T-helper 2 cell treated with Interferon-gamma antibody and Interleukin-4, amounts not matched to agents 5 μg/mL and 100 μg/mL, for 36 hours (primary cell): Measurements from ENCODE around the gene KCNJ6.
"Not testable (repeated sequence)": the region's sequence is repeated elsewhere in the genome, so short reads cannot be mapped to it uniquely, and the experiment has no call there.

Experiments
- DNase-seq: peaks from one replicate; pipeline ENCODE4 v3.0.0; 2021; ENCODE audit warnings: low spot score
- H3K27ac Mint-ChIP-seq: one replicate; pipeline ENCODE4 v1.8.0; 2021; ENCODE audit warnings: mild to moderate bottlenecking, mixed read lengths
- H3K27me3 Mint-ChIP-seq: one replicate; pipeline ENCODE4 v1.8.0; 2021; ENCODE audit warnings: low read depth, mixed read lengths
- H3K36me3 Mint-ChIP-seq: one replicate; pipeline ENCODE4 v1.8.0; 2021; ENCODE audit warnings: low read depth, mixed read lengths
- H3K4me1 Mint-ChIP-seq: one replicate; pipeline ENCODE4 v1.8.0; 2021; ENCODE audit warnings: low read depth, mixed read lengths
- H3K4me3 Mint-ChIP-seq: one replicate; pipeline ENCODE4 v1.8.0; 2022; ENCODE audit warnings: mild to moderate bottlenecking, moderate library complexity, mixed read lengths
- H3K9me3 Mint-ChIP-seq: one replicate; pipeline ENCODE4 v1.8.0; 2021; ENCODE audit warnings: mixed read lengths

The KCNJ6 gene

GRCh38 chr21:37783016-37783415 is 133.2 kb downstream of the KCNJ6 start:
- H3K36me3 Mint-ChIP-seq = no peaks in the 10 kb centered on the region
- no peak overlapping the region for H3K4me3 Mint-ChIP-seq
- no peaks in the 10 kb centered on the region for H3K9me3 Mint-ChIP-seq
- H3K27ac Mint-ChIP-seq = no peak overlapping the region
- no peaks in the 10 kb centered on the region for H3K4me1 Mint-ChIP-seq
- no peak for DNase-seq
- H3K27me3 Mint-ChIP-seq = no peaks in the 10 kb centered on the region

- no peaks in the 10 kb centered on the region for H3K4me1 Mint-ChIP-seq
- no peak for DNase-seq
- no peak overlapping the region for H3K27ac Mint-ChIP-seq
- H3K4me3 Mint-ChIP-seq = no peak overlapping the region
- H3K36me3 Mint-ChIP-seq = no peaks in the 10 kb centered on the region
- H3K9me3 Mint-ChIP-seq = no peaks in the 10 kb centered on the region
- H3K27me3 Mint-ChIP-seq = no peaks in the 10 kb centered on the region
Measured at GRCh38 chr21:37780991-37781983, 135.0 kb downstream of the KCNJ6 start.

- DNase-seq = no peak
- no peak overlapping the region for H3K27ac Mint-ChIP-seq
- no peak overlapping the region for H3K4me3 Mint-ChIP-seq
- no peaks in the 10 kb centered on the region for H3K9me3 Mint-ChIP-seq
- H3K4me1 Mint-ChIP-seq = no peaks in the 10 kb centered on the region
- no peaks in the 10 kb centered on the region for H3K27me3 Mint-ChIP-seq
- H3K36me3 Mint-ChIP-seq = no peaks in the 10 kb centered on the region
Measured at GRCh38 chr21:37771181-37771580, 145.1 kb downstream of the KCNJ6 start.

GRCh38 chr21:37770461-37770860 is 145.8 kb downstream of the KCNJ6 start:
- H3K4me3 Mint-ChIP-seq = no peak overlapping the region
- H3K4me1 Mint-ChIP-seq = no peaks in the 10 kb centered on the region
- no peaks in the 10 kb centered on the region for H3K9me3 Mint-ChIP-seq
- H3K27ac Mint-ChIP-seq = no peak overlapping the region
- no peaks in the 10 kb centered on the region for H3K36me3 Mint-ChIP-seq
- H3K27me3 Mint-ChIP-seq = no peaks in the 10 kb centered on the region
- DNase-seq = no peak

- Mint-ChIP-seq H3K4me1 (no peaks in the 10 kb centered on the region), H3K9me3 (no peaks in the 10 kb centered on the region), H3K27ac (no peak overlapping the region), H3K36me3 (no peaks in the 10 kb centered on the region), H3K4me3 (no peak overlapping the region), H3K27me3 (no peaks in the 10 kb centered on the region)
- DNase-seq = no peak
Measured at GRCh38 chr21:37769656-37770055, 146.6 kb downstream of the KCNJ6 start.

GRCh38 chr21:37767984-37768383 is 148.3 kb downstream of the KCNJ6 start:
- H3K27ac Mint-ChIP-seq = no peak overlapping the region
- no peak overlapping the region for H3K4me3 Mint-ChIP-seq
- H3K4me1 Mint-ChIP-seq = no peaks in the 10 kb centered on the region
- no peak for DNase-seq
- H3K27me3 Mint-ChIP-seq = no peaks in the 10 kb centered on the region
- H3K36me3 Mint-ChIP-seq = no peaks in the 10 kb centered on the region
- no peaks in the 10 kb centered on the region for H3K9me3 Mint-ChIP-seq

GRCh38 chr21:37766129-37766528 is 150.1 kb downstream of the KCNJ6 start:
- H3K36me3 Mint-ChIP-seq = no peaks in the 10 kb centered on the region
- H3K4me1 Mint-ChIP-seq = no peaks in the 10 kb centered on the region
- DNase-seq = no peak
- H3K27ac Mint-ChIP-seq = no peak overlapping the region
- H3K4me3 Mint-ChIP-seq = no peak overlapping the region
- H3K9me3 Mint-ChIP-seq = no peaks in the 10 kb centered on the region
- no peaks in the 10 kb centered on the region for H3K27me3 Mint-ChIP-seq

GRCh38 chr21:37765221-37765900 is 150.9 kb downstream of the KCNJ6 start:
- no peak for DNase-seq
- H3K36me3 Mint-ChIP-seq = no peaks in the 10 kb centered on the region
- H3K4me3 Mint-ChIP-seq = no peak overlapping the region
- H3K4me1 Mint-ChIP-seq = no peaks in the 10 kb centered on the region
- no peaks in the 10 kb centered on the region for H3K9me3 Mint-ChIP-seq
- H3K27me3 Mint-ChIP-seq = no peaks in the 10 kb centered on the region
- H3K27ac Mint-ChIP-seq = no peak overlapping the region

GRCh38 chr21:37764691-37765090 is 151.6 kb downstream of the KCNJ6 start:
- Mint-ChIP-seq H3K36me3 (no peaks in the 10 kb centered on the region), H3K27ac (no peak overlapping the region), H3K4me3 (no peak overlapping the region), H3K4me1 (no peaks in the 10 kb centered on the region), H3K27me3 (no peaks in the 10 kb centered on the region), H3K9me3 (no peaks in the 10 kb centered on the region)
- no peak for DNase-seq

GRCh38 chr21:37763298-37763697 is 153.0 kb downstream of the KCNJ6 start:
- no peak for DNase-seq
- Mint-ChIP-seq H3K4me1 (no peaks in the 10 kb centered on the region), H3K36me3 (no peaks in the 10 kb centered on the region), H3K9me3 (no peaks in the 10 kb centered on the region), H3K27ac (no peak overlapping the region), H3K4me3 (no peak overlapping the region), H3K27me3 (no peaks in the 10 kb centered on the region)

GRCh38 chr21:37762606-37763005 is 153.7 kb downstream of the KCNJ6 start:
- Mint-ChIP-seq H3K27me3 (no peaks in the 10 kb centered on the region), H3K36me3 (no peaks in the 10 kb centered on the region), H3K9me3 (no peaks in the 10 kb centered on the region), H3K4me1 (no peaks in the 10 kb centered on the region), H3K27ac (no peak overlapping the region), H3K4me3 (no peak overlapping the region)
- no peak for DNase-seq

GRCh38 chr21:37761406-37761805 is 154.9 kb downstream of the KCNJ6 start:
- H3K4me3 Mint-ChIP-seq, H3K9me3 Mint-ChIP-seq, H3K36me3 Mint-ChIP-seq, H3K27me3 Mint-ChIP-seq, H3K4me1 Mint-ChIP-seq, H3K27ac Mint-ChIP-seq, DNase-seq: not testable (repeated sequence)

GRCh38 chr21:37759777-37760176 is 156.5 kb downstream of the KCNJ6 start:
- no peak for DNase-seq
- no peaks in the 10 kb centered on the region for H3K4me1 Mint-ChIP-seq
- H3K27me3 Mint-ChIP-seq = no peaks in the 10 kb centered on the region
- H3K27ac Mint-ChIP-seq = no peak overlapping the region
- H3K9me3 Mint-ChIP-seq = no peaks in the 10 kb centered on the region
- no peak overlapping the region for H3K4me3 Mint-ChIP-seq
- no peaks in the 10 kb centered on the region for H3K36me3 Mint-ChIP-seq

- no peaks in the 10 kb centered on the region for H3K27me3 Mint-ChIP-seq
- DNase-seq = no peak
Measured at GRCh38 chr21:37758982-37759381, 157.3 kb downstream of the KCNJ6 start.

More at GRCh38 chr21:37758982-37759381, 157.3 kb downstream of the KCNJ6 start:
- no peaks in the 10 kb centered on the region for H3K4me1 Mint-ChIP-seq
- H3K36me3 Mint-ChIP-seq = no peaks in the 10 kb centered on the region
- no peaks in the 10 kb centered on the region for H3K9me3 Mint-ChIP-seq
- no peak overlapping the region for H3K4me3 Mint-ChIP-seq
- no peak overlapping the region for H3K27ac Mint-ChIP-seq
